Measurements from ENCODE around the gene BHLHA15.

BHLHA15 gene

GRCh38 chr7:98228801-98229200 lies 17.6 kb downstream of the BHLHA15 start:
- no peak overlapping the region for H3K27ac ChIP-seq (ENCODE audit: insufficient read depth, low read depth, low read length, poor library complexity, severe bottlenecking)
- no peaks in the 10 kb centered on the region for H3K27me3 ChIP-seq (ENCODE audit: control insufficient read depth, insufficient read depth, low read length, poor library complexity, severe bottlenecking)
- H3K9me3 ChIP-seq (ENCODE audit: control insufficient read depth, low read length) = no peaks in the 10 kb centered on the region
- H3K36me3 ChIP-seq (ENCODE audit: control insufficient read depth, insufficient read depth, low read length) = no peaks in the 10 kb centered on the region
- WGBS, 2 experiments = 93% methylated on average over 16 of the region's 16 CpGs
- no peak overlapping the region for H3K4me3 ChIP-seq (ENCODE audit: insufficient read depth, low read depth, low read length)
- H3K4me1 ChIP-seq (ENCODE audit: control insufficient read depth, insufficient read depth, low read length) = peaks cover 4% of the 10 kb centered on the region

GRCh38 chr7:98229441-98229840 lies 18.2 kb downstream of the BHLHA15 start:
- no peak overlapping the region for H3K27ac ChIP-seq (ENCODE audit: insufficient read depth, low read depth, low read length, poor library complexity, severe bottlenecking)
- no peaks in the 10 kb centered on the region for H3K9me3 ChIP-seq (ENCODE audit: control insufficient read depth, low read length)
- H3K4me1 ChIP-seq (ENCODE audit: control insufficient read depth, insufficient read depth, low read length) = peaks cover 4% of the 10 kb centered on the region
- H3K4me3 ChIP-seq (ENCODE audit: insufficient read depth, low read depth, low read length) = no peak overlapping the region
- WGBS, 2 experiments = 89 to 90% methylated on average over 11 of the region's 11 CpGs
- no peaks in the 10 kb centered on the region for H3K27me3 ChIP-seq (ENCODE audit: control insufficient read depth, insufficient read depth, low read length, poor library complexity, severe bottlenecking)
- no peaks in the 10 kb centered on the region for H3K36me3 ChIP-seq (ENCODE audit: control insufficient read depth, insufficient read depth, low read length)

- H3K27me3 ChIP-seq (ENCODE audit: control insufficient read depth, insufficient read depth, low read length, poor library complexity, severe bottlenecking) = no peaks in the 10 kb centered on the region
- no peaks in the 10 kb centered on the region for H3K9me3 ChIP-seq (ENCODE audit: control insufficient read depth, low read length)
- no peaks in the 10 kb centered on the region for H3K36me3 ChIP-seq (ENCODE audit: control insufficient read depth, insufficient read depth, low read length)
- H3K4me3 ChIP-seq (ENCODE audit: insufficient read depth, low read depth, low read length) = no peak overlapping the region
- no peak overlapping the region for H3K27ac ChIP-seq (ENCODE audit: insufficient read depth, low read depth, low read length, poor library complexity, severe bottlenecking)
- peaks cover 4% of the 10 kb centered on the region for H3K4me1 ChIP-seq (ENCODE audit: control insufficient read depth, insufficient read depth, low read length)
- 71 to 74% methylated on average over 17 of the region's 17 CpGs for WGBS, 2 experiments
Measured at GRCh38 chr7:98229991-98230745, 18.9 kb downstream of the BHLHA15 start.

DNA sequence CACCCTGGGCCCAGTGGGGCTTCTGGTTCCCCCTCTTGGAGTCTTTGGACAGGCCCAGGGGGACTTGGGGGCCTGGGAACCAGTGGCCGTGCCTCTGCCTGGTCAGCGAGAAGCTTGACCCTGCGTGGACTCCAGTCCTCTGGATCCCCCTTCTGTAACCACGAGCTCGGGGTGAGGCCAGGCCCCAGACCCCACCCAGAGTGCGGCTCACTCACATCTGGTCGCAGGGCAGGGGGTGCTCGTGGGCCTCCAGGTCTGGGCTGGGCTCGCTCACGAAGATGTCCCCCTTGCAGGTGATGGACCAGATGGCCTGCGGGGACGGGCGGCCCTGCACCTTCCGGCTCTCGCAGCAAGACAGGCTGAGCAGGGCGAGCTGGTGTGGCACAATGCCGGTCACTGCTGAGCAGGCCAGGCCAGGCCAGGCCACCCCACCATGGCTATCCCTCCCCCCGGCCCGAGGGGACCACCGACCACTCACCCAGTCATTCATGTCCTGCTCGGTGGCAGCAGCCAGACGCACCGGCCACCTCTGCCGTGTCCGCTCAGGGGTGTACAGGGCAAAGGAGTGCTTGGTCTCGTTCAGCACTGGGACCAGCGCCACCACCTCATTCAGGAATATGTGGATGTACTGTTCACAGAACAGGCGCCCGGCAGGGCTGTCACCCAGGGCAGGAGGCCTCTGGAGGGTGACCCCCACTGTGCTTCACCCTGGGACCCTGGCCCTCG lies 19.7 kb downstream of the BHLHA15 start:
- H3K27me3 ChIP-seq (ENCODE audit: control insufficient read depth, insufficient read depth, low read length, poor library complexity, severe bottlenecking) = no peaks in the 10 kb centered on the region
- H3K36me3 ChIP-seq (ENCODE audit: control insufficient read depth, insufficient read depth, low read length) = no peaks in the 10 kb centered on the region
- H3K4me3 ChIP-seq (ENCODE audit: insufficient read depth, low read depth, low read length) = no peak overlapping the region
- 93 to 94% methylated on average over 30 of the region's 30 CpGs for WGBS, 2 experiments
- H3K4me1 ChIP-seq (ENCODE audit: control insufficient read depth, insufficient read depth, low read length) = peaks cover 4% of the 10 kb centered on the region
- no peaks in the 10 kb centered on the region for H3K9me3 ChIP-seq (ENCODE audit: control insufficient read depth, low read length)
- no peak overlapping the region for H3K27ac ChIP-seq (ENCODE audit: insufficient read depth, low read depth, low read length, poor library complexity, severe bottlenecking)

DNA sequence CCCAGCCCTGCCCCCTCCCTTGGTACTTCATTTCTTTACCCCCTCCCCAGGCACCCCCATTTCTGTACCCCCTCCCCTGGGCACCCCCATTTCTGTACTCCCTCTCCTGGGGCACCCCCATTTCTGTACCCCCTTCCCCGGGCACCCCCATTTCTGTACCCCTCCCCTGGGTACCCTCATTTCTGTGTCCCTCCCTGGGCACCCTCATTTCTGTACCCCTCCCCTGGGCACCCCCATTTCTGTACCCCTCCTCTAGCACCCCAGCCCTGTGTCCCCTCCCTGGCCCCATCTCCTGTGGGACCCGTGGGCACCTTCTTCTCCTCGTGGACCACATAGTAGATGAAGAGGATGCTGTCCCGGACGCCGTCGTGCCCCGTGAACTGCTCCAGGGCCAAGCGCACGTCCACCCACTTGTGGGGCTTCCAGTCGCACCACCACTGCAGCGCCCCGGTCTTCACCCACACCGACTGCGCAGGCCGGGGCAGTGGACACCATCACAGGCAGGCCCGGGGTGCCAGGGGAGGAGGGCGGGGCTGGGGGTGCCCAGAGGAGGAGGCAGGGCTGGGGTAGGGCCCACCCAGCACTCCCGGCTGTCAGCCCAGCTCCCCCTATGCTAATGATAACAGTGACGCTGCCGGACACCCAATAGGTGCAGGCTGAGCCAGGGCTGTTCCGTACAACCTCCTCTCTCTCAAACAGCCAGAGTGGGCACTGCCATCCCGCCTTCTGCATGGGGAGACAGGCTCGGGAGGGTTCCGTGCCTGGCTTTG lies 20.4 kb downstream of the BHLHA15 start:
- Histone ChIP-seq H3K4me1 (ENCODE audit: control insufficient read depth, insufficient read depth, low read length) (peaks cover 4% of the 10 kb centered on the region), H3K4me3 (ENCODE audit: insufficient read depth, low read depth, low read length) (no peak overlapping the region), H3K36me3 (ENCODE audit: control insufficient read depth, insufficient read depth, low read length) (no peaks in the 10 kb centered on the region), H3K27ac (ENCODE audit: insufficient read depth, low read depth, low read length, poor library complexity, severe bottlenecking) (no peak overlapping the region), H3K9me3 (ENCODE audit: control insufficient read depth, low read length) (no peaks in the 10 kb centered on the region), H3K27me3 (ENCODE audit: control insufficient read depth, insufficient read depth, low read length, poor library complexity, severe bottlenecking) (no peaks in the 10 kb centered on the region)
- WGBS, 2 experiments = 95% methylated on average over 25 of the region's 25 CpGs

DNA sequence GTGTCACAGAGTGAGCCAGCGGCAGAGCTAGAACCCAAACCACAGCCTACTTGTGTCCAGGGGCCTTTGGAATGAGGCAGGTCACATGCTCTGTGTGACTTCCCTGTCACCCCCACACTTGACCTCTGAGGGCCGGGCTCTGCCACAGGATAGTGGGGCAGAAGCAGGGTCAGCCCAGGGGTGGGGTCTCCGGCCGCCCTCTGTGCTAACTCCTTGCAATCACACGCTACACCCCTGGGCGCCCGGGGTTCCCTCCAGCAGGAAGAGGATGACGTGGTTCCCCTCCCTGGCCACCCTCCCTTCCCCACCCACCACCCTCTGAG lies 21.0 kb downstream of the BHLHA15 start:
- H3K36me3 ChIP-seq (ENCODE audit: control insufficient read depth, insufficient read depth, low read length) = no peaks in the 10 kb centered on the region

GRCh38 chr7:98232799-98233198 lies 21.6 kb downstream of the BHLHA15 start:
- WGBS, 2 experiments = 92 to 93% methylated on average over 16 of the region's 16 CpGs

More for the DNA sequence above, 21.0 kb downstream of the BHLHA15 start:
- H3K27me3 ChIP-seq (ENCODE audit: control insufficient read depth, insufficient read depth, low read length, poor library complexity, severe bottlenecking) = no peaks in the 10 kb centered on the region
- WGBS, 2 experiments = 95% methylated on average over 8 of the region's 8 CpGs
- H3K4me1 ChIP-seq (ENCODE audit: control insufficient read depth, insufficient read depth, low read length) = peaks cover 4% of the 10 kb centered on the region
- H3K9me3 ChIP-seq (ENCODE audit: control insufficient read depth, low read length) = no peaks in the 10 kb centered on the region
- no peak overlapping the region for H3K4me3 ChIP-seq (ENCODE audit: insufficient read depth, low read depth, low read length)
- no peak overlapping the region for H3K27ac ChIP-seq (ENCODE audit: insufficient read depth, low read depth, low read length, poor library complexity, severe bottlenecking)

DNA sequence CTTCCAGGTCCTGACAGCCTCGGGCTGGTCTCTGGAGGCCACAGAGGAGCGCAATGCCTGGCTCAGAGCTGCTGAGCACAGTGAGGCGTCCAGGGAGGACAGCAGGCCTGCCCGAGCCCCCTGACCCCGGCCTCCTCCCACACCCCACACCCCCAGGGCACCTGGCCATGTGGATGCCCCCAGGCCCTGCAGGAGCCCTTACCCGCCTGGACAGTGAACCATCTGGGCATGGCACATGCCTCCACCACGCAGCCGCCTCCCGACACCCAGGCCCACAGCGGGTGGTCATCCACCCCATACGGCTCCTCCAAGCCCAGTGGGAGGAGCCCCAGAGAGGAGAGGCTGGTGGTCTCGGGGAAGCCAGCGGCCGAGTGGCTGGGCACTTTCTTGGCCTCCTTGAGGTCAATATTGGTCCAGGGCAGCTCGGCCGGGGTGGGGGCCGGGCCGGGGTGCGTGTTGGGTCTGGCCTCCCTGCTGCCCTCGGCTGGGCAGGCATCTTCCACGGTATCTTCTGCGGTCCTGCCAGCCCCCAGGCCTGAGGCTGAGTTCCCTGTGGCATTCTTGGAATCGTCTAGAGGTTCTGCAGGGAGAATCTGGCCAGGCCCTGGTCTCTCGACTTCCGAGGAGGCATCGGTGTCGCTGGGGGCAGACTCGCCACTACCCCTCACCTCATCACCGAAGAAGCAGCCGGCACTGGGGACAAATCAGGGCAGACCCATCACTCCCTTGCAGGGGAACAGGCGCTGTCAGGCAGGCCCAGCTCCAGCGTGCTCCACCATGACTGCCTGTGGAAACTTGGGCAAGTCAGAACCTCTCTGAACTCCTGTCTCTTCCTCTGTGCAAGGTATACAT lies 22.2 kb downstream of the BHLHA15 start:
- Histone ChIP-seq H3K4me1 (ENCODE audit: control insufficient read depth, insufficient read depth, low read length) (peaks cover 4% of the 10 kb centered on the region), H3K27ac (ENCODE audit: insufficient read depth, low read depth, low read length, poor library complexity, severe bottlenecking) (no peak overlapping the region), H3K27me3 (ENCODE audit: control insufficient read depth, insufficient read depth, low read length, poor library complexity, severe bottlenecking) (no peaks in the 10 kb centered on the region), H3K4me3 (ENCODE audit: insufficient read depth, low read depth, low read length) (no peak overlapping the region), H3K36me3 (ENCODE audit: control insufficient read depth, insufficient read depth, low read length) (no peaks in the 10 kb centered on the region), H3K9me3 (ENCODE audit: control insufficient read depth, low read length) (no peaks in the 10 kb centered on the region)
- 91% methylated on average over 32 of the region's 32 CpGs for WGBS, 2 experiments

More at GRCh38 chr7:98232799-98233198, 21.6 kb downstream of the BHLHA15 start:
- Histone ChIP-seq H3K27ac (ENCODE audit: insufficient read depth, low read depth, low read length, poor library complexity, severe bottlenecking) (no peak overlapping the region), H3K4me3 (ENCODE audit: insufficient read depth, low read depth, low read length) (no peak overlapping the region), H3K27me3 (ENCODE audit: control insufficient read depth, insufficient read depth, low read length, poor library complexity, severe bottlenecking) (no peaks in the 10 kb centered on the region), H3K36me3 (ENCODE audit: control insufficient read depth, insufficient read depth, low read length) (no peaks in the 10 kb centered on the region), H3K4me1 (ENCODE audit: control insufficient read depth, insufficient read depth, low read length) (peaks cover 4% of the 10 kb centered on the region), H3K9me3 (ENCODE audit: control insufficient read depth, low read length) (no peaks in the 10 kb centered on the region)

- Histone ChIP-seq H3K9me3 (ENCODE audit: control insufficient read depth, low read length) (no peaks in the 10 kb centered on the region), H3K27me3 (ENCODE audit: control insufficient read depth, insufficient read depth, low read length, poor library complexity, severe bottlenecking) (no peaks in the 10 kb centered on the region), H3K36me3 (ENCODE audit: control insufficient read depth, insufficient read depth, low read length) (no peaks in the 10 kb centered on the region), H3K4me1 (ENCODE audit: control insufficient read depth, insufficient read depth, low read length) (peaks cover 4% of the 10 kb centered on the region), H3K27ac (ENCODE audit: insufficient read depth, low read depth, low read length, poor library complexity, severe bottlenecking) (no peak overlapping the region), H3K4me3 (ENCODE audit: insufficient read depth, low read depth, low read length) (no peak overlapping the region)
- WGBS, 2 experiments = 93 to 94% methylated on average over 10 of the region's 10 CpGs
Measured at GRCh38 chr7:98234429-98235147, 23.3 kb downstream of the BHLHA15 start.

All from ectodermal cell (in vitro differentiated cells).